ENCODE data around the gene TMEM175. TPM values are rescaled to one million over a fixed set of nuclear protein-coding genes. Genes with fewer than 3 reads are reported as not detected.

TMEM175 gene
- total and polyA plus RNA-seq, 9 of the 15 experiments (the other 6 are each of a cell fraction or from before 2014, with no cell fraction given): 0.13 to 30.9 (median 9.4) TPM

- TF ChIP-seq ATF2 (CRISPR knock-in tag; IDR thresholded peaks at IDR 0.05): no peak
- TF ChIP-seq, protein P1, sequence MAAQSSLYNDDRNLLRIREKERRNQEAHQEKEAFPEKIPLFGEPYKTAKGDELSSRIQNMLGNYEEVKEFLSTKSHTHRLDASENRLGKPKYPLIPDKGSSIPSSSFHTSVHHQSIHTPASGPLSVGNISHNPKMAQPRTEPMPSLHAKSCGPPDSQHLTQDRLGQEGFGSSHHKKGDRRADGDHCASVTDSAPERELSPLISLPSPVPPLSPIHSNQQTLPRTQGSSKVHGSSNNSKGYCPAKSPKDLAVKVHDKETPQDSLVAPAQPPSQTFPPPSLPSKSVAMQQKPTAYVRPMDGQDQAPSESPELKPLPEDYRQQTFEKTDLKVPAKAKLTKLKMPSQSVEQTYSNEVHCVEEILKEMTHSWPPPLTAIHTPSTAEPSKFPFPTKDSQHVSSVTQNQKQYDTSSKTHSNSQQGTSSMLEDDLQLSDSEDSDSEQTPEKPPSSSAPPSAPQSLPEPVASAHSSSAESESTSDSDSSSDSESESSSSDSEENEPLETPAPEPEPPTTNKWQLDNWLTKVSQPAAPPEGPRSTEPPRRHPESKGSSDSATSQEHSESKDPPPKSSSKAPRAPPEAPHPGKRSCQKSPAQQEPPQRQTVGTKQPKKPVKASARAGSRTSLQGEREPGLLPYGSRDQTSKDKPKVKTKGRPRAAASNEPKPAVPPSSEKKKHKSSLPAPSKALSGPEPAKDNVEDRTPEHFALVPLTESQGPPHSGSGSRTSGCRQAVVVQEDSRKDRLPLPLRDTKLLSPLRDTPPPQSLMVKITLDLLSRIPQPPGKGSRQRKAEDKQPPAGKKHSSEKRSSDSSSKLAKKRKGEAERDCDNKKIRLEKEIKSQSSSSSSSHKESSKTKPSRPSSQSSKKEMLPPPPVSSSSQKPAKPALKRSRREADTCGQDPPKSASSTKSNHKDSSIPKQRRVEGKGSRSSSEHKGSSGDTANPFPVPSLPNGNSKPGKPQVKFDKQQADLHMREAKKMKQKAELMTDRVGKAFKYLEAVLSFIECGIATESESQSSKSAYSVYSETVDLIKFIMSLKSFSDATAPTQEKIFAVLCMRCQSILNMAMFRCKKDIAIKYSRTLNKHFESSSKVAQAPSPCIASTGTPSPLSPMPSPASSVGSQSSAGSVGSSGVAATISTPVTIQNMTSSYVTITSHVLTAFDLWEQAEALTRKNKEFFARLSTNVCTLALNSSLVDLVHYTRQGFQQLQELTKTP (IDR thresholded peaks at IDR 0.05; ENCODE audit: low read depth in 1 of 2, partially characterized antibody in 2 of 2): no peak
- TF ChIP-seq SMAD2 (IDR thresholded peaks at IDR 0.05; ENCODE audit: low read depth, low read length): no peak
- TF ChIP-seq, protein P2, sequence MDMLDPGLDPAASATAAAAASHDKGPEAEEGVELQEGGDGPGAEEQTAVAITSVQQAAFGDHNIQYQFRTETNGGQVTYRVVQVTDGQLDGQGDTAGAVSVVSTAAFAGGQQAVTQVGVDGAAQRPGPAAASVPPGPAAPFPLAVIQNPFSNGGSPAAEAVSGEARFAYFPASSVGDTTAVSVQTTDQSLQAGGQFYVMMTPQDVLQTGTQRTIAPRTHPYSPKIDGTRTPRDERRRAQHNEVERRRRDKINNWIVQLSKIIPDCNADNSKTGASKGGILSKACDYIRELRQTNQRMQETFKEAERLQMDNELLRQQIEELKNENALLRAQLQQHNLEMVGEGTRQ (CRISPR knock-in tag; IDR thresholded peaks at IDR 0.05): peak; percentile 18; the same call in 1 of the 2 replicates
- TF ChIP-seq, protein P3, sequence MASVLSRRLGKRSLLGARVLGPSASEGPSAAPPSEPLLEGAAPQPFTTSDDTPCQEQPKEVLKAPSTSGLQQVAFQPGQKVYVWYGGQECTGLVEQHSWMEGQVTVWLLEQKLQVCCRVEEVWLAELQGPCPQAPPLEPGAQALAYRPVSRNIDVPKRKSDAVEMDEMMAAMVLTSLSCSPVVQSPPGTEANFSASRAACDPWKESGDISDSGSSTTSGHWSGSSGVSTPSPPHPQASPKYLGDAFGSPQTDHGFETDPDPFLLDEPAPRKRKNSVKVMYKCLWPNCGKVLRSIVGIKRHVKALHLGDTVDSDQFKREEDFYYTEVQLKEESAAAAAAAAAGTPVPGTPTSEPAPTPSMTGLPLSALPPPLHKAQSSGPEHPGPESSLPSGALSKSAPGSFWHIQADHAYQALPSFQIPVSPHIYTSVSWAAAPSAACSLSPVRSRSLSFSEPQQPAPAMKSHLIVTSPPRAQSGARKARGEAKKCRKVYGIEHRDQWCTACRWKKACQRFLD (CRISPR knock-in tag; IDR thresholded peaks at IDR 0.05): no peak
- TF ChIP-seq, protein P4, sequence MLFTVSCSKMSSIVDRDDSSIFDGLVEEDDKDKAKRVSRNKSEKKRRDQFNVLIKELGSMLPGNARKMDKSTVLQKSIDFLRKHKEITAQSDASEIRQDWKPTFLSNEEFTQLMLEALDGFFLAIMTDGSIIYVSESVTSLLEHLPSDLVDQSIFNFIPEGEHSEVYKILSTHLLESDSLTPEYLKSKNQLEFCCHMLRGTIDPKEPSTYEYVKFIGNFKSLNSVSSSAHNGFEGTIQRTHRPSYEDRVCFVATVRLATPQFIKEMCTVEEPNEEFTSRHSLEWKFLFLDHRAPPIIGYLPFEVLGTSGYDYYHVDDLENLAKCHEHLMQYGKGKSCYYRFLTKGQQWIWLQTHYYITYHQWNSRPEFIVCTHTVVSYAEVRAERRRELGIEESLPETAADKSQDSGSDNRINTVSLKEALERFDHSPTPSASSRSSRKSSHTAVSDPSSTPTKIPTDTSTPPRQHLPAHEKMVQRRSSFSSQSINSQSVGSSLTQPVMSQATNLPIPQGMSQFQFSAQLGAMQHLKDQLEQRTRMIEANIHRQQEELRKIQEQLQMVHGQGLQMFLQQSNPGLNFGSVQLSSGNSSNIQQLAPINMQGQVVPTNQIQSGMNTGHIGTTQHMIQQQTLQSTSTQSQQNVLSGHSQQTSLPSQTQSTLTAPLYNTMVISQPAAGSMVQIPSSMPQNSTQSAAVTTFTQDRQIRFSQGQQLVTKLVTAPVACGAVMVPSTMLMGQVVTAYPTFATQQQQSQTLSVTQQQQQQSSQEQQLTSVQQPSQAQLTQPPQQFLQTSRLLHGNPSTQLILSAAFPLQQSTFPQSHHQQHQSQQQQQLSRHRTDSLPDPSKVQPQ (CRISPR knock-in tag; IDR thresholded peaks at IDR 0.05; ENCODE audit: borderline replicate concordance): no peak
- TF ChIP-seq TRIM24 (IDR thresholded peaks at IDR 0.05): no peak
- TF ChIP-seq, protein P5, sequence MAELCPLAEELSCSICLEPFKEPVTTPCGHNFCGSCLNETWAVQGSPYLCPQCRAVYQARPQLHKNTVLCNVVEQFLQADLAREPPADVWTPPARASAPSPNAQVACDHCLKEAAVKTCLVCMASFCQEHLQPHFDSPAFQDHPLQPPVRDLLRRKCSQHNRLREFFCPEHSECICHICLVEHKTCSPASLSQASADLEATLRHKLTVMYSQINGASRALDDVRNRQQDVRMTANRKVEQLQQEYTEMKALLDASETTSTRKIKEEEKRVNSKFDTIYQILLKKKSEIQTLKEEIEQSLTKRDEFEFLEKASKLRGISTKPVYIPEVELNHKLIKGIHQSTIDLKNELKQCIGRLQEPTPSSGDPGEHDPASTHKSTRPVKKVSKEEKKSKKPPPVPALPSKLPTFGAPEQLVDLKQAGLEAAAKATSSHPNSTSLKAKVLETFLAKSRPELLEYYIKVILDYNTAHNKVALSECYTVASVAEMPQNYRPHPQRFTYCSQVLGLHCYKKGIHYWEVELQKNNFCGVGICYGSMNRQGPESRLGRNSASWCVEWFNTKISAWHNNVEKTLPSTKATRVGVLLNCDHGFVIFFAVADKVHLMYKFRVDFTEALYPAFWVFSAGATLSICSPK (IDR thresholded peaks at IDR 0.05; ENCODE audit: borderline replicate concordance): no peak
- TF ChIP-seq NFYB (IDR thresholded peaks at IDR 0.05; ENCODE audit: extremely low read depth, insufficient read length): no peak
Measured at GRCh38 chr4:973431-974397, 41.5 kb downstream of the TMEM175 start, which contains the start of gene DGKQ (continued).

All from K562 (cell line).